Measurements from ENCODE around the gene PLEKHA8. TPM values are rescaled to one million over a fixed set of nuclear protein-coding genes. Genes with fewer than 3 reads are reported as not detected.
A peak's percentile ranks its signal among the peaks of the same experiment; 100 is the strongest.

The PLEKHA8 gene
- total and polyA plus RNA-seq, 4 donors: 2.7 to 16.7 (median 6.5) TPM

GRCh38 chr7:30177186-30177585 lies 149.0 kb downstream of the PLEKHA8 start:
- no peak overlapping the region for H3K4me3 ChIP-seq
- no peaks in the 10 kb centered on the region for H3K27me3 ChIP-seq (ENCODE audit: control insufficient read depth in 3 of 3, insufficient read depth in 3 of 3, low read length in 2 of 3)
- H3K27ac ChIP-seq (ENCODE audit: low read depth in 1 of 2, low read length in 1 of 2): no peak overlapping the region
- TF ChIP-seq, protein P1, sequence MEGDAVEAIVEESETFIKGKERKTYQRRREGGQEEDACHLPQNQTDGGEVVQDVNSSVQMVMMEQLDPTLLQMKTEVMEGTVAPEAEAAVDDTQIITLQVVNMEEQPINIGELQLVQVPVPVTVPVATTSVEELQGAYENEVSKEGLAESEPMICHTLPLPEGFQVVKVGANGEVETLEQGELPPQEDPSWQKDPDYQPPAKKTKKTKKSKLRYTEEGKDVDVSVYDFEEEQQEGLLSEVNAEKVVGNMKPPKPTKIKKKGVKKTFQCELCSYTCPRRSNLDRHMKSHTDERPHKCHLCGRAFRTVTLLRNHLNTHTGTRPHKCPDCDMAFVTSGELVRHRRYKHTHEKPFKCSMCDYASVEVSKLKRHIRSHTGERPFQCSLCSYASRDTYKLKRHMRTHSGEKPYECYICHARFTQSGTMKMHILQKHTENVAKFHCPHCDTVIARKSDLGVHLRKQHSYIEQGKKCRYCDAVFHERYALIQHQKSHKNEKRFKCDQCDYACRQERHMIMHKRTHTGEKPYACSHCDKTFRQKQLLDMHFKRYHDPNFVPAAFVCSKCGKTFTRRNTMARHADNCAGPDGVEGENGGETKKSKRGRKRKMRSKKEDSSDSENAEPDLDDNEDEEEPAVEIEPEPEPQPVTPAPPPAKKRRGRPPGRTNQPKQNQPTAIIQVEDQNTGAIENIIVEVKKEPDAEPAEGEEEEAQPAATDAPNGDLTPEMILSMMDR (IDR thresholded peaks at IDR 0.05; ENCODE audit: control extremely low read depth, extremely low read depth): no peak
- DNase-seq (no peak), ATAC-seq (ENCODE audit: insufficient read depth, low FRiP score) (no peak)
- no peaks in the 10 kb centered on the region for H3K36me3 ChIP-seq (ENCODE audit: control insufficient read depth in 4 of 4, insufficient read depth in 4 of 4, low read length in 4 of 4)
- H3K4me1 ChIP-seq (ENCODE audit: control insufficient read depth in 5 of 5, insufficient read depth in 5 of 5, low read length in 5 of 5): peaks cover 8 to 74% (median 27%) of the 10 kb centered on the region in 5 donors
- no peaks in the 10 kb centered on the region for H3K9me3 ChIP-seq (ENCODE audit: control insufficient read depth in 4 of 4, insufficient read depth in 3 of 4, low read length in 3 of 4)
- WGBS, 2 donors: 95 to 98% methylated on average over 5 of the region's 5 CpGs
- H3K9ac ChIP-seq (ENCODE audit: insufficient read depth in 1 of 2, low read length in 2 of 2): no peak overlapping the region

DNA sequence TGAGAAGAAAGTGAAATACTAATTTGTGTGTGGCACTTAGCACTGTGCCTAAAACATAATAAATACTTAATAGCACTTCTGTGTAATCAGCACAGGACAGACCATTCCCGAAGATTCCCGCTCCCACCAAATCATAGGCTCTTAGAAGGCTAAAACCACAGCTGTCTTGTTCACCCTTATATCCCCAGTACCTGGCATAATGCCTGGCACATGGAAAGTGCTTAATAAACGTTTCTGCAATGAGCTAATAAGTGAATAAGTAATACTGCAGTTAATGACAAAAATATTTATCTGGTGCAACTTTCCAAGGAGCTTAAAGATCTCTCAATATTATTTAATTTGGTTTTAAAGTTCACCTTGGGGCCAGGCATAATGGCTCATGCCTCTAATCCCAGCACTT lies 149.8 kb downstream of the PLEKHA8 start:
- no peaks in the 10 kb centered on the region for H3K36me3 ChIP-seq (ENCODE audit: control insufficient read depth in 4 of 4, insufficient read depth in 4 of 4, low read length in 4 of 4)
- no peaks in the 10 kb centered on the region for H3K9me3 ChIP-seq (ENCODE audit: control insufficient read depth in 4 of 4, insufficient read depth in 3 of 4, low read length in 3 of 4)
- ATAC-seq (ENCODE audit: insufficient read depth, low FRiP score): no peak
- peak in 2 of 3 donors; percentile 68 to 70 for DNase-seq
- H3K4me3 ChIP-seq: no peak overlapping the region
- no peak overlapping the region for H3K27ac ChIP-seq (ENCODE audit: low read depth in 1 of 2, low read length in 1 of 2)
- H3K27me3 ChIP-seq (ENCODE audit: control insufficient read depth in 3 of 3, insufficient read depth in 3 of 3, low read length in 2 of 3): no peaks in the 10 kb centered on the region
- H3K4me1 ChIP-seq (ENCODE audit: control insufficient read depth in 5 of 5, insufficient read depth in 5 of 5, low read length in 5 of 5): peaks cover 7 to 73% (median 25%) of the 10 kb centered on the region in 5 donors
- H3K9ac ChIP-seq (ENCODE audit: insufficient read depth in 1 of 2, low read length in 2 of 2): no peak overlapping the region
- 66 to 68% methylated on average over 3 of the region's 3 CpGs for WGBS, 2 donors
- TF ChIP-seq, protein P1 (IDR thresholded peaks at IDR 0.05; ENCODE audit: control extremely low read depth, extremely low read depth): no peak

DNA sequence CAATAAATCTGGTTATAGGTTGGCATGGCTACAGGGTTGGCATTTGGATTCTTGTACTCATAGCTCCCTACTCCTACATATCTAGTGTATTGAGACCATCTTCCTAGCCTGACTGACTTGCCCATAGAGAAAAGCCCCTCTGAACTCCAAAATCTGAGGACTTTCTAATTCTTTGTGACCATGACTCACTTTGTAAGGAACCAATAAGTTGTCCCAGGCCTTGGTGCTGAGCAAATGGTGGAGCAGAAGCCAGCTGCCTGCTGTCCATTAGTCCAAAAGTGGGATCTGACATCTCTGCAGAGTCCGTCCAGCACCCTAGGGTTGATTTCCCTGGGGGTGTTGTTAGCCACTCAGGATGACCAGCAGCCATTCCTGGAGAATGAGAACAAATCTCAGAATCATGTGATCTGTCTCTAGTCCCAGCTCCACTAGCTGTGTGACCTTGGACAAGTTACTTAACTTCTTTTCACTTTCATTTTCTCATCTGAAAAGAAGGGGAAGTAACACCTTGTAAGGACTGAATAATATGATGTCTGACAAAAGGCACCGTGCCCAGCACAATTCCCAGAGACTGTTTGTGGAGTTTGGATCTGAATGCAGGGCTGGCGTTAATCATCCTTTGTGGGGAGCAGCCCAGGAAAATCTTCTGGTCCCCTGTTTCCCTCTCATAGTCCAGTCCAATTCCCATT lies 150.7 kb downstream of the PLEKHA8 start:
- Histone ChIP-seq H3K9me3 (ENCODE audit: control insufficient read depth in 4 of 4, insufficient read depth in 3 of 4, low read length in 3 of 4) (no peaks in the 10 kb centered on the region), H3K36me3 (ENCODE audit: control insufficient read depth in 4 of 4, insufficient read depth in 4 of 4, low read length in 4 of 4) (no peaks in the 10 kb centered on the region), H3K27ac (ENCODE audit: low read depth in 1 of 2, low read length in 1 of 2) (no peak overlapping the region), H3K27me3 (ENCODE audit: control insufficient read depth in 3 of 3, insufficient read depth in 3 of 3, low read length in 2 of 3) (no peaks in the 10 kb centered on the region), H3K4me1 (ENCODE audit: control insufficient read depth in 5 of 5, insufficient read depth in 5 of 5, low read length in 5 of 5) (peaks cover 7 to 68% (median 25%) of the 10 kb centered on the region in 5 donors), H3K4me3 (no peak overlapping the region), H3K9ac (ENCODE audit: insufficient read depth in 1 of 2, low read length in 2 of 2) (no peak overlapping the region)
- WGBS, 2 donors: 59 to 67% methylated on average over 3 of the region's 3 CpGs
- TF ChIP-seq, protein P1 (IDR thresholded peaks at IDR 0.05; ENCODE audit: control extremely low read depth, extremely low read depth): no peak
- ATAC-seq (ENCODE audit: insufficient read depth, low FRiP score): no peak
- DNase-seq: no peak

Small RNA genes within 50 kb of the gene (small RNA-seq; reads per million reads assigned to genes)
- gene RPS27P16 (ENCODE audit: low replicate concordance): not detected

Other genes starting within 250 kb of the PLEKHA8 start
- gene WIPF3, start 221.9 kb upstream of the PLEKHA8 start, total RNA-seq: 1 to 10 TPM in 1 of 2 donors, under 1 TPM in 1; 0.20 to 2.8 TPM
- under 1 TPM; 0.23 to 0.35 TPM for gene WIPF3, start 221.9 kb upstream of the PLEKHA8 start, polyA plus RNA-seq
- gene SCRN1, start 38.6 kb upstream of the PLEKHA8 start, total RNA-seq: 10 to 100 TPM; 28.4 to 32.3 TPM
- 10 to 100 TPM in 1 of 2 donors, 1 to 10 TPM in 1; 5.5 to 11.9 TPM for gene SCRN1, start 38.6 kb upstream of the PLEKHA8 start, polyA plus RNA-seq
- 10 to 100 TPM; 17.1 to 21.5 TPM for gene FKBP14, start 1.7 kb upstream of the PLEKHA8 start, total RNA-seq
- gene FKBP14, start 1.7 kb upstream of the PLEKHA8 start, polyA plus RNA-seq: 1 to 10 TPM; 2.6 to 6.6 TPM
- gene MTURN, start 106.6 kb downstream of the PLEKHA8 start, total RNA-seq: 10 to 100 TPM; 31.0 to 79.6 TPM
- 10 to 100 TPM; 13.5 to 15.1 TPM for gene MTURN, start 106.6 kb downstream of the PLEKHA8 start, polyA plus RNA-seq